ENCODE results near the gene LARGE1.

LARGE1 gene

GRCh38 chr22:33315117-33315516 is 605.2 kb downstream of the LARGE1 start:
- H2AK5ac ChIP-seq (ENCODE audit: low read length): no peak overlapping the region
- no peak overlapping the region for H3K9ac ChIP-seq (ENCODE audit: low read length)
- no peak overlapping the region for H3K56ac ChIP-seq (ENCODE audit: low read length)
- no peak overlapping the region for H4K8ac ChIP-seq (ENCODE audit: low read depth, low read length)
- no peak overlapping the region for H2BK5ac ChIP-seq (ENCODE audit: low read length)
- H3K27ac ChIP-seq (ENCODE audit: low read depth, low read length): no peak overlapping the region
- no peaks in the 10 kb centered on the region for H3K27me3 ChIP-seq (ENCODE audit: insufficient read depth, low read length, poor library complexity)
- no peak overlapping the region for H3K23ac ChIP-seq (ENCODE audit: low read length)
- H3K4me2 ChIP-seq (ENCODE audit: low read length): no peak overlapping the region
- no peaks in the 10 kb centered on the region for H3K79me1 ChIP-seq (ENCODE audit: low read length)
- WGBS (ENCODE audit: extremely low coverage, insufficient coverage, low lambda C conversion rate): no CpG with 5 or more reads among the region's 11 CpGs
- DNase-seq: no peak
- H2BK120ac ChIP-seq (ENCODE audit: low read depth, low read length): no peak overlapping the region
- H3K18ac ChIP-seq (ENCODE audit: low read length): no peak overlapping the region
- H3K36me3 ChIP-seq (ENCODE audit: control insufficient read depth, insufficient read depth, low read length): no peaks in the 10 kb centered on the region
- no peak overlapping the region for H3K4me3 ChIP-seq (ENCODE audit: low read length)
- H2BK15ac ChIP-seq (replicated peaks; ENCODE audit: low read depth): no peak overlapping the region
- no peak overlapping the region for H4K5ac ChIP-seq (ENCODE audit: low read length)
- H3K4me1 ChIP-seq (ENCODE audit: control insufficient read depth, low read depth, low read length): no peaks in the 10 kb centered on the region
- H3K79me2 ChIP-seq (ENCODE audit: control insufficient read depth, insufficient read depth, low read length): no peaks in the 10 kb centered on the region
- H3K4ac ChIP-seq (ENCODE audit: low read depth, low read length): no peak overlapping the region

GRCh38 chr22:33314316-33314715 is 606.0 kb downstream of the LARGE1 start:
- Histone ChIP-seq H3K9ac (ENCODE audit: low read length) (no peak overlapping the region), H3K27ac (ENCODE audit: low read depth, low read length) (no peak overlapping the region), H3K79me2 (ENCODE audit: control insufficient read depth, insufficient read depth, low read length) (no peaks in the 10 kb centered on the region), H4K5ac (ENCODE audit: low read length) (no peak overlapping the region), H3K4me2 (ENCODE audit: low read length) (no peak overlapping the region), H2BK120ac (ENCODE audit: low read depth, low read length) (no peak overlapping the region), H3K4ac (ENCODE audit: low read depth, low read length) (no peak overlapping the region), H2BK5ac (ENCODE audit: low read length) (no peak overlapping the region), H3K18ac (ENCODE audit: low read length) (no peak overlapping the region), H3K23ac (ENCODE audit: low read length) (no peak overlapping the region), H3K79me1 (ENCODE audit: low read length) (no peaks in the 10 kb centered on the region), H2AK5ac (ENCODE audit: low read length) (no peak overlapping the region), H3K36me3 (ENCODE audit: control insufficient read depth, insufficient read depth, low read length) (no peaks in the 10 kb centered on the region), H3K4me3 (ENCODE audit: low read length) (no peak overlapping the region), H3K27me3 (ENCODE audit: insufficient read depth, low read length, poor library complexity) (no peaks in the 10 kb centered on the region), H4K8ac (ENCODE audit: low read depth, low read length) (no peak overlapping the region), H3K4me1 (ENCODE audit: control insufficient read depth, low read depth, low read length) (no peaks in the 10 kb centered on the region), H2BK15ac (replicated peaks; ENCODE audit: low read depth) (no peak overlapping the region), H3K56ac (ENCODE audit: low read length) (no peak overlapping the region)
- WGBS (ENCODE audit: extremely low coverage, insufficient coverage, low lambda C conversion rate): no CpG with 5 or more reads among the region's 5 CpGs
- no peak for DNase-seq

GRCh38 chr22:33303099-33303498 is 617.2 kb downstream of the LARGE1 start:
- Histone ChIP-seq H3K36me3 (ENCODE audit: control insufficient read depth, insufficient read depth, low read length) (no peaks in the 10 kb centered on the region), H2BK15ac (replicated peaks; ENCODE audit: low read depth) (no peak overlapping the region), H4K5ac (ENCODE audit: low read length) (no peak overlapping the region), H3K4me3 (ENCODE audit: low read length) (no peak overlapping the region), H3K4me1 (ENCODE audit: control insufficient read depth, low read depth, low read length) (no peaks in the 10 kb centered on the region), H3K23ac (ENCODE audit: low read length) (no peak overlapping the region), H3K18ac (ENCODE audit: low read length) (no peak overlapping the region), H3K9ac (ENCODE audit: low read length) (no peak overlapping the region), H2BK5ac (ENCODE audit: low read length) (no peak overlapping the region), H4K8ac (ENCODE audit: low read depth, low read length) (no peak overlapping the region), H2AK5ac (ENCODE audit: low read length) (no peak overlapping the region), H3K27me3 (ENCODE audit: insufficient read depth, low read length, poor library complexity) (no peaks in the 10 kb centered on the region), H2BK120ac (ENCODE audit: low read depth, low read length) (no peak overlapping the region), H3K4ac (ENCODE audit: low read depth, low read length) (no peak overlapping the region), H3K27ac (ENCODE audit: low read depth, low read length) (no peak overlapping the region), H3K56ac (ENCODE audit: low read length) (no peak overlapping the region), H3K4me2 (ENCODE audit: low read length) (no peak overlapping the region), H3K79me2 (ENCODE audit: control insufficient read depth, insufficient read depth, low read length) (no peaks in the 10 kb centered on the region), H3K79me1 (ENCODE audit: low read length) (no peaks in the 10 kb centered on the region)
- WGBS (ENCODE audit: extremely low coverage, insufficient coverage, low lambda C conversion rate): no CpG with 5 or more reads among the region's 9 CpGs
- no peak for DNase-seq

- Histone ChIP-seq H2BK120ac (ENCODE audit: low read depth, low read length) (no peak overlapping the region), H3K56ac (ENCODE audit: low read length) (no peak overlapping the region), H3K4me3 (ENCODE audit: low read length) (no peak overlapping the region), H3K9ac (ENCODE audit: low read length) (no peak overlapping the region), H2BK5ac (ENCODE audit: low read length) (no peak overlapping the region), H3K27me3 (ENCODE audit: insufficient read depth, low read length, poor library complexity) (no peaks in the 10 kb centered on the region), H2AK5ac (ENCODE audit: low read length) (no peak overlapping the region), H3K23ac (ENCODE audit: low read length) (no peak overlapping the region), H3K4ac (ENCODE audit: low read depth, low read length) (no peak overlapping the region), H3K18ac (ENCODE audit: low read length) (no peak overlapping the region), H3K79me1 (ENCODE audit: low read length) (no peaks in the 10 kb centered on the region), H3K27ac (ENCODE audit: low read depth, low read length) (no peak overlapping the region), H3K4me1 (ENCODE audit: control insufficient read depth, low read depth, low read length) (no peaks in the 10 kb centered on the region), H3K4me2 (ENCODE audit: low read length) (no peak overlapping the region), H3K36me3 (ENCODE audit: control insufficient read depth, insufficient read depth, low read length) (no peaks in the 10 kb centered on the region), H2BK15ac (replicated peaks; ENCODE audit: low read depth) (no peak overlapping the region), H4K8ac (ENCODE audit: low read depth, low read length) (no peak overlapping the region), H4K5ac (ENCODE audit: low read length) (no peak overlapping the region), H3K79me2 (ENCODE audit: control insufficient read depth, insufficient read depth, low read length) (no peaks in the 10 kb centered on the region)
- WGBS (ENCODE audit: extremely low coverage, insufficient coverage, low lambda C conversion rate): no CpG with 5 or more reads among the region's 11 CpGs
- no peak for DNase-seq
Measured at GRCh38 chr22:33302549-33302948, 617.7 kb downstream of the LARGE1 start.

- no peaks in the 10 kb centered on the region for H3K79me2 ChIP-seq (ENCODE audit: control insufficient read depth, insufficient read depth, low read length)
- no peak overlapping the region for H2BK5ac ChIP-seq (ENCODE audit: low read length)
- no peak overlapping the region for H2BK15ac ChIP-seq (replicated peaks; ENCODE audit: low read depth)
- DNase-seq: peak; percentile 82
- H2BK120ac ChIP-seq (ENCODE audit: low read depth, low read length): no peak overlapping the region
- no peak overlapping the region for H4K5ac ChIP-seq (ENCODE audit: low read length)
- no peaks in the 10 kb centered on the region for H3K4me1 ChIP-seq (ENCODE audit: control insufficient read depth, low read depth, low read length)
- H2AK5ac ChIP-seq (ENCODE audit: low read length): no peak overlapping the region
- H3K9ac ChIP-seq (ENCODE audit: low read length): no peak overlapping the region
- H3K27ac ChIP-seq (ENCODE audit: low read depth, low read length): no peak overlapping the region
- no peaks in the 10 kb centered on the region for H3K36me3 ChIP-seq (ENCODE audit: control insufficient read depth, insufficient read depth, low read length)
- no peak overlapping the region for H3K23ac ChIP-seq (ENCODE audit: low read length)
- no peak overlapping the region for H4K8ac ChIP-seq (ENCODE audit: low read depth, low read length)
- no peaks in the 10 kb centered on the region for H3K79me1 ChIP-seq (ENCODE audit: low read length)
- no peaks in the 10 kb centered on the region for H3K27me3 ChIP-seq (ENCODE audit: insufficient read depth, low read length, poor library complexity)
- no CpG with 5 or more reads among the region's 10 CpGs for WGBS (ENCODE audit: extremely low coverage, insufficient coverage, low lambda C conversion rate)
- H3K18ac ChIP-seq (ENCODE audit: low read length): no peak overlapping the region
- no peak overlapping the region for H3K56ac ChIP-seq (ENCODE audit: low read length)
- H3K4me2 ChIP-seq (ENCODE audit: low read length): no peak overlapping the region
- no peak overlapping the region for H3K4ac ChIP-seq (ENCODE audit: low read depth, low read length)
- no peak overlapping the region for H3K4me3 ChIP-seq (ENCODE audit: low read length)
Measured at GRCh38 chr22:33302049-33302545, 618.2 kb downstream of the LARGE1 start.

- Histone ChIP-seq H4K5ac (ENCODE audit: low read length) (no peak overlapping the region), H3K4me3 (ENCODE audit: low read length) (no peak overlapping the region), H2BK120ac (ENCODE audit: low read depth, low read length) (no peak overlapping the region), H3K27ac (ENCODE audit: low read depth, low read length) (no peak overlapping the region), H2AK5ac (ENCODE audit: low read length) (no peak overlapping the region), H3K36me3 (ENCODE audit: control insufficient read depth, insufficient read depth, low read length) (no peaks in the 10 kb centered on the region), H2BK15ac (replicated peaks; ENCODE audit: low read depth) (no peak overlapping the region), H3K18ac (ENCODE audit: low read length) (no peak overlapping the region), H3K56ac (ENCODE audit: low read length) (no peak overlapping the region), H3K9ac (ENCODE audit: low read length) (no peak overlapping the region), H3K79me2 (ENCODE audit: control insufficient read depth, insufficient read depth, low read length) (no peaks in the 10 kb centered on the region), H3K4me2 (ENCODE audit: low read length) (no peak overlapping the region), H4K8ac (ENCODE audit: low read depth, low read length) (no peak overlapping the region), H3K27me3 (ENCODE audit: insufficient read depth, low read length, poor library complexity) (no peaks in the 10 kb centered on the region), H2BK5ac (ENCODE audit: low read length) (no peak overlapping the region), H3K4me1 (ENCODE audit: control insufficient read depth, low read depth, low read length) (no peaks in the 10 kb centered on the region), H3K79me1 (ENCODE audit: low read length) (no peaks in the 10 kb centered on the region), H3K23ac (ENCODE audit: low read length) (no peak overlapping the region), H3K4ac (ENCODE audit: low read depth, low read length) (no peak overlapping the region)
- no CpG with 5 or more reads among the region's 1 CpG for WGBS (ENCODE audit: extremely low coverage, insufficient coverage, low lambda C conversion rate)
- no peak for DNase-seq
Measured at GRCh38 chr22:33300165-33300564, 620.1 kb downstream of the LARGE1 start.
